Measurements from ENCODE around the gene PCDHGA1.

Gene PCDHGA1

GRCh38 chr5:141475625-141476131 lies 145.4 kb downstream of the PCDHGA1 start, which contains the start of gene PCDHGC3:
Gene PCDHGC3, plus strand, starts transcription at chr5:141475966. Its CDS starts 151 bp downstream, at chr5:141476117.
- TF ChIP-seq CTCF (conservative IDR thresholded peaks at IDR 0.05; ENCODE audit: control insufficient read depth, insufficient read depth, low read depth, low read length) = no peak
- peak; percentile 95 for DNase-seq (ENCODE audit: low read depth)
- peak within 1 kb of the TSS; percentile 93 for H3K4me3 ChIP-seq (ENCODE audit: control insufficient read depth, low read depth, low read length)

- peak; percentile 82 for DNase-seq (ENCODE audit: low read depth)
- no peak for TF ChIP-seq CTCF (conservative IDR thresholded peaks at IDR 0.05; ENCODE audit: control insufficient read depth, insufficient read depth, low read depth, low read length)
- H3K4me3 ChIP-seq (ENCODE audit: control insufficient read depth, low read depth, low read length) = peak overlapping the region; percentile 93
Measured at GRCh38 chr5:141476132-141476911, 146.0 kb downstream of the PCDHGA1 start.

- TF ChIP-seq CTCF (conservative IDR thresholded peaks at IDR 0.05; ENCODE audit: control insufficient read depth, insufficient read depth, low read depth, low read length) = no peak
- DNase-seq (ENCODE audit: low read depth) = no peak
- peak overlapping the region; percentile 93 for H3K4me3 ChIP-seq (ENCODE audit: control insufficient read depth, low read depth, low read length)
Measured at GRCh38 chr5:141477044-141477575, 146.8 kb downstream of the PCDHGA1 start.

GRCh38 chr5:141477815-141478214 lies 147.5 kb downstream of the PCDHGA1 start:
- no peak for DNase-seq (ENCODE audit: low read depth)
- no peak for TF ChIP-seq CTCF (conservative IDR thresholded peaks at IDR 0.05; ENCODE audit: control insufficient read depth, insufficient read depth, low read depth, low read length)
- peak overlapping the region; percentile 93 for H3K4me3 ChIP-seq (ENCODE audit: control insufficient read depth, low read depth, low read length)

- TF ChIP-seq CTCF (conservative IDR thresholded peaks at IDR 0.05; ENCODE audit: control insufficient read depth, insufficient read depth, low read depth, low read length) = peak; percentile 27
- DNase-seq (ENCODE audit: low read depth) = peak; percentile 51
- H3K4me3 ChIP-seq (ENCODE audit: control insufficient read depth, low read depth, low read length) = peak overlapping the region; percentile 93
Measured at GRCh38 chr5:141478321-141478945, 148.1 kb downstream of the PCDHGA1 start.

- no peak overlapping the region for H3K4me3 ChIP-seq (ENCODE audit: control insufficient read depth, low read depth, low read length)
- TF ChIP-seq CTCF (conservative IDR thresholded peaks at IDR 0.05; ENCODE audit: control insufficient read depth, insufficient read depth, low read depth, low read length) = no peak
- peak; percentile 51 for DNase-seq (ENCODE audit: low read depth)
Measured at GRCh38 chr5:141479776-141480175, 149.5 kb downstream of the PCDHGA1 start.

All from fibroblast of mammary gland (primary cell).